CD14-positive monocyte (primary cell): Measurements from ENCODE around the gene KLRB1. TPM values are rescaled to one million over a fixed set of nuclear protein-coding genes. Genes with fewer than 3 reads are reported as not detected.

Experiments
- DNase-seq, 3 donors: peaks; one replicate each; pipeline ENCODE4 v3.0.0-alpha.2; 2011 to 2022
- H2AFZ ChIP-seq: 2 replicates; pipeline ENCODE4 v1.6.0; 2012; ENCODE audit warnings: mild to moderate bottlenecking, low read depth, low read length, inconsistent platforms; ENCODE audit not compliant: insufficient read depth, poor library complexity, severe bottlenecking
- H3K27ac ChIP-seq, 2 donors: 1 replicate in 1 of 2; 2 replicates in 1 of 2; pipeline ENCODE4 v1.5.1; 2012 to 2013; ENCODE audit warnings: low read length in 2 of 2, control low read depth in 1 of 2, inconsistent platforms in 1 of 2, low read depth in 1 of 2, mild to moderate bottlenecking in 1 of 2
- H3K27me3 ChIP-seq, 2 donors: one replicate each; pipeline versions ENCODE4 v1.6.0 to v1.6.1; 2011 to 2013; ENCODE audit warnings: low read length in 2 of 2; ENCODE audit not compliant: control insufficient read depth in 2 of 2, insufficient read depth in 2 of 2
- H3K36me3 ChIP-seq, 2 donors: replicated peaks in 1 of 2; 1 replicate in 1 of 2; 2 replicates in 1 of 2; pipeline versions ENCODE4 v1.5.1 to v1.6.1; 2012 to 2013; ENCODE audit warnings: low read length in 2 of 2, control low read depth in 1 of 2, inconsistent platforms in 1 of 2, mild to moderate bottlenecking in 1 of 2; ENCODE audit not compliant: insufficient read depth in 2 of 2, control insufficient read depth in 1 of 2
- H3K4me1 ChIP-seq, 2 donors: 1 replicate in 1 of 2; 2 replicates in 1 of 2; pipeline versions ENCODE4 v1.5.1 to v1.6.1; 2012 to 2013; ENCODE audit warnings: low read length in 2 of 2, control low read depth in 1 of 2, inconsistent platforms in 1 of 2, mild to moderate bottlenecking in 1 of 2, moderate library complexity in 1 of 2; ENCODE audit not compliant: insufficient read depth in 2 of 2, control insufficient read depth in 1 of 2
- H3K4me2 ChIP-seq: replicated peaks from 2 replicates; pipeline ENCODE3; 2012; ENCODE audit warnings: low read length, moderate library complexity, mild to moderate bottlenecking; ENCODE audit not compliant: poor library complexity, severe bottlenecking; ENCODE audit errors: extremely low read depth
- H3K4me3 ChIP-seq, 3 experiments: fragments of 200-600 bp in 1 of 3; sonication (generic) in 1 of 3; replicated peaks in 1 of 3; 1 replicate in 2 of 3; 2 replicates in 1 of 3; pipeline ENCODE4 v1.5.1; 2011 to 2013; ENCODE audit warnings: low read length in 3 of 3, mild to moderate bottlenecking in 3 of 3, control low read depth in 2 of 3, low read depth in 2 of 3, inconsistent platforms in 1 of 3, moderate library complexity in 1 of 3
- H3K79me2 ChIP-seq: 2 replicates; pipeline ENCODE4 v1.6.0; 2012; ENCODE audit warnings: mild to moderate bottlenecking, control low read depth, inconsistent platforms, low read length, moderate library complexity; ENCODE audit not compliant: insufficient read depth
- H3K9ac ChIP-seq: 2 replicates; pipeline ENCODE4 v1.6.0; 2017; ENCODE audit warnings: low read length, mild to moderate bottlenecking; ENCODE audit not compliant: insufficient read depth, poor library complexity, severe bottlenecking
- H3K9me3 ChIP-seq, 2 donors: replicated peaks in 1 of 2; 1 replicate in 1 of 2; 2 replicates in 1 of 2; pipeline versions ENCODE4 v1.5.1 to v1.6.1; 2012 to 2013; ENCODE audit warnings: low read length in 2 of 2, control low read depth in 1 of 2; ENCODE audit not compliant: control insufficient read depth in 1 of 2, insufficient read depth in 1 of 2
- H4K20me1 ChIP-seq: 2 replicates; pipeline ENCODE4 v1.6.0; 2012; ENCODE audit warnings: mild to moderate bottlenecking, low read length, control low read depth, moderate library complexity; ENCODE audit not compliant: insufficient read depth
- H3K27ac Mint-ChIP-seq, 7 donors: one replicate each; pipeline ENCODE4 v1.8.0; 2020; ENCODE audit warnings: mild to moderate bottlenecking in 7 of 7, mixed read lengths in 7 of 7, moderate library complexity in 6 of 7, inconsistent platforms in 2 of 7
- H3K27me3 Mint-ChIP-seq, 3 donors: one replicate each; pipeline ENCODE4 v1.8.0; 2021 to 2022; ENCODE audit warnings: low read depth in 3 of 3, mild to moderate bottlenecking in 3 of 3, mixed read lengths in 3 of 3, moderate library complexity in 3 of 3, inconsistent platforms in 1 of 3
- H3K36me3 Mint-ChIP-seq, 2 donors: one replicate each; pipeline ENCODE4 v1.8.0; 2020; ENCODE audit warnings: mixed read lengths in 2 of 2, inconsistent platforms in 1 of 2, mild to moderate bottlenecking in 1 of 2
- H3K4me1 Mint-ChIP-seq: one replicate; pipeline ENCODE4 v1.8.0; 2020; ENCODE audit warnings: mild to moderate bottlenecking, mixed read lengths
- H3K4me3 Mint-ChIP-seq, 2 donors: one replicate each; pipeline ENCODE4 v1.8.0; 2020; ENCODE audit warnings: mild to moderate bottlenecking in 2 of 2, mixed read lengths in 2 of 2, moderate library complexity in 1 of 2
- H3K9me3 Mint-ChIP-seq, 7 donors: one replicate each; pipeline ENCODE4 v1.8.0; 2020 to 2022; ENCODE audit warnings: mixed read lengths in 7 of 7, mild to moderate bottlenecking in 6 of 7, moderate library complexity in 6 of 7, inconsistent platforms in 2 of 7
- WGBS: methylation state at CpG from one replicate; pipeline ENCODE4 v1.1.5; 2013; ENCODE audit warnings: missing lambda C conversion rate; ENCODE audit not compliant: insufficient coverage; 5-methylcytosine and 5-hydroxymethylcytosine counted together
- intact Hi-C, 2 donors: fragments of 100-400 bp; cut with micrococcal nuclease; formaldehyde crosslinking; loops; one replicate each; pipeline versions ENCODE4 v1.15.0 to v1.15.1; 2023
- polyA plus RNA-seq, 3 donors: library from polyadenylated mRNA; depleted of rRNA in 1 of 3; unstranded in 2 of 3; stranded (reverse) in 1 of 3; fragments of 300-500 nt in 2 of 3; fragments of >200 nt in 1 of 3; fragmentation: Illumina TruSeq in 2 of 3; gene quantifications; 1 replicate in 2 of 3; 2 replicates in 1 of 3; pipeline ENCODE4 v1.2.3, GENCODE V29; 2012 to 2021
- TF ChIP-seq, protein P1 (sequence below): fragments of 200-600 bp; IDR thresholded peaks from one replicate; pipeline ENCODE4 v1.8.0; 2022; ENCODE audit warnings: antibody characterized with exemption, mild to moderate bottlenecking

Gene KLRB1
- polyA plus RNA-seq, 3 donors, result 0.28 to 0.29 TPM; not detected in 1

DNA sequence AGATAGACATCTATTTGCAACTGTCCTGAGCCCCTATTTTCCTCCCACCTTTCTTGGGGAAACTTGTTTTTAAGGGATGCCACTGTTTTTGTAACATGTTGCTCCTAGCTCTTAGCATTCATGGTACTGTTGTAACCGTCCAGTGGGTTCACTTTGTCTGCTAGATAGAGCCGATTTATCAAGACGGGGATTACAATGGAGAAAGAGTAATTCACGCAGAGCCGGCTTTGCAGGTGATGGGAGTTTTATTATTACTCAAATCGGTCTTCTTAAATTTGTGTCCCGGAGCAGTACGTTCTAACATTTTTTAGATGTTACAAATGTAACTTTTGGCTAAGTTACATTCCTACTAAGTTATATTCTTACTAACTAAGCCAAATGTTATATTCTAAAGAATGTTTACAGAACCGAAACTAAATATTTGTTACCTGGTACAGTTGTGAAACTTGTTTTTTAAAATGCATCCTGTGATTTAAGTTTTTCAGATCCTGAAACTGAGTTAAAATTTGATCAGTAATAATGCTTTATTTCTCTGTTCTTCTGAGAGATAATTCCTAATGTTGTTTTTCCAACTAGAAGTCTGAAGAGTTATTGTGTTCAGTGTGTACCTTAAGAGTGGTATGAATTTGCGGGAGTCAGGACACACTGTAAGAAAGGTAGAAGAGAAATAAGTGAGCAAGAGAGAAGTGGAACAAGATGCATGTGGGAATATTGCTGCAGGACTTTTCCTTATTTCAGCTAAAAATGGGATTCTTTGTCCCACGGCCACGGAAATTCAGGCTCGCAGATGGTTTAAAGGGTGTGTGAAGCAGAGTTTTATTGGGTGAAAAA lies 41.2 kb upstream of the KLRB1 start:
- peak in 1 of 3 donors; percentile 16 for DNase-seq
- intact Hi-C loops, result no loop called here
- Histone ChIP-seq H4K20me1 (no peaks in the 10 kb centered on the region), H3K9me3 (no peaks in the 10 kb centered on the region), H3K9ac (peak overlapping the region; percentile 61), H3K27ac (peak overlapping the region; percentile 81 to 93), H3K36me3 (peaks cover 4 to 9% of the 10 kb centered on the region in 2 donors), H3K4me3 (peak overlapping the region; percentile 51 to 84 (median 75)), H3K79me2 (peaks cover 55% of the 10 kb centered on the region), H3K4me2 (peak overlapping the region; percentile 90), H3K27me3 (no peaks in the 10 kb centered on the region), H2AFZ (peak overlapping the region; percentile 90), H3K4me1 (peaks cover 24 to 59% of the 10 kb centered on the region in 2 donors)
- H3K4me3 Mint-ChIP-seq, result peak overlapping the region; percentile 88 to 89
- H3K27ac Mint-ChIP-seq, result peak overlapping the region; percentile 94 to 98 (median 97)
- TF ChIP-seq, protein P1, sequence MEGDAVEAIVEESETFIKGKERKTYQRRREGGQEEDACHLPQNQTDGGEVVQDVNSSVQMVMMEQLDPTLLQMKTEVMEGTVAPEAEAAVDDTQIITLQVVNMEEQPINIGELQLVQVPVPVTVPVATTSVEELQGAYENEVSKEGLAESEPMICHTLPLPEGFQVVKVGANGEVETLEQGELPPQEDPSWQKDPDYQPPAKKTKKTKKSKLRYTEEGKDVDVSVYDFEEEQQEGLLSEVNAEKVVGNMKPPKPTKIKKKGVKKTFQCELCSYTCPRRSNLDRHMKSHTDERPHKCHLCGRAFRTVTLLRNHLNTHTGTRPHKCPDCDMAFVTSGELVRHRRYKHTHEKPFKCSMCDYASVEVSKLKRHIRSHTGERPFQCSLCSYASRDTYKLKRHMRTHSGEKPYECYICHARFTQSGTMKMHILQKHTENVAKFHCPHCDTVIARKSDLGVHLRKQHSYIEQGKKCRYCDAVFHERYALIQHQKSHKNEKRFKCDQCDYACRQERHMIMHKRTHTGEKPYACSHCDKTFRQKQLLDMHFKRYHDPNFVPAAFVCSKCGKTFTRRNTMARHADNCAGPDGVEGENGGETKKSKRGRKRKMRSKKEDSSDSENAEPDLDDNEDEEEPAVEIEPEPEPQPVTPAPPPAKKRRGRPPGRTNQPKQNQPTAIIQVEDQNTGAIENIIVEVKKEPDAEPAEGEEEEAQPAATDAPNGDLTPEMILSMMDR, result no peak
- peaks cover 2 to 8% (median 5%) of the 10 kb centered on the region in 7 donors for H3K9me3 Mint-ChIP-seq
- no peaks in the 10 kb centered on the region for H3K27me3 Mint-ChIP-seq
- peaks cover 43% of the 10 kb centered on the region for H3K4me1 Mint-ChIP-seq
- H3K36me3 Mint-ChIP-seq, result peaks cover 8 to 16% of the 10 kb centered on the region in 2 donors
- 0% methylated on average over 5 of the region's 13 CpGs for WGBS

DNA sequence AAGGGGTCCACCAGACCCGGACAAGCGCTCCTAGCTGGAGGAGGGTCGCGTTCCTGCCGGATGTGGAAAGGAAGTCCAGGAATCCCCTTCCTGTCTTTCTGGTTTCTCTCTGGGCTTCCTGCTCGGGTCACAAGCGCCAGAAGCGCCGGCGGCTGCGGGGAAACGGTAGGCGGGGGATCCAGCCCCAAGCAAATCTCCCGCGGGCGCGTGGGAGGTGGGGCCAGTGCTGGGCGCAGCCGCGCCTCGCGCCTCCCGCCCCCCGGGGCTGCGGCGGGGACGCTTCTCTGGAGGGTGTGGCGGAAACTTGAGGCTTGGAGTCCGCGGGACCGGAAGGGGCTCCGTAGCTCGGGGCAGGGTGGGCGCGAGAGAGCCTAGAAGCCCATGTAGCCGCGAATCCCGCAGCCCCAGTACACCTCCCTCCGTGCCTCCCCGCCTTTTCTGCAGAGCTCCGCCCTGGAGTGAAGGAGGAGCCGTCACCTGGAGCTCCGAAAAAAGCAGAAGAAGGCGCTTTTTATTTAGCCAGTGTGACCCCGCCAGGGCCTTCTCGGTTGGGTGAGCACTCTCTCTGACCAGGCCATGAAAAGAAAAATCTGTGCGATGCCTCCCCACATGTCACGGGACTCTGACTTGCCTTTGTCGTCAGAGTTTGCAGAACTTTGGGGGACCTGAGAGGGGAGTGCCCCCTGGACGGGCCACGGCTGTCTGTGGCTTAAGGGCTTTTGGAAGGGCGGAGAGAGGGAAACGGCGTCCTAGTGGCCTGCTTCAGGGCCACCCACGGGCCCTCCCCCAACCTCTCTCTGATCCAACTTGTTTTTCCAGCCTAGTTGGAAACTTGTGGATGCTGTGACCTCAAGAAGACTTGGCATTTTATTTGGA lies 40.3 kb upstream of the KLRB1 start:
- Mint-ChIP-seq H3K27me3 (no peaks in the 10 kb centered on the region), H3K4me3 (peak overlapping the region; percentile 88 to 89), H3K4me1 (peaks cover 40% of the 10 kb centered on the region), H3K36me3 (peaks cover 6 to 8% of the 10 kb centered on the region in 2 donors), H3K9me3 (peaks cover 3 to 8% (median 5%) of the 10 kb centered on the region in 7 donors), H3K27ac (peak overlapping the region; percentile 94 to 98 (median 97))
- Histone ChIP-seq H2AFZ (peak overlapping the region; percentile 90), H3K27me3 (no peaks in the 10 kb centered on the region), H3K79me2 (peaks cover 47% of the 10 kb centered on the region), H4K20me1 (no peaks in the 10 kb centered on the region), H3K9ac (peak overlapping the region; percentile 61), H3K9me3 (no peaks in the 10 kb centered on the region), H3K27ac (peak overlapping the region; percentile 81 to 93), H3K4me2 (peak overlapping the region; percentile 90), H3K4me3 (peak overlapping the region; percentile 51 to 84 (median 75)), H3K4me1 (peaks cover 24 to 52% of the 10 kb centered on the region in 2 donors), H3K36me3 (peaks cover 0 to under 1% of the 10 kb centered on the region in 2 donors)
- under 1% methylated on average over 35 of the region's 55 CpGs for WGBS
- TF ChIP-seq, protein P1, result no peak
- peak; percentile 61 to 84 (median 71) for DNase-seq
- intact Hi-C loops, result no loop called here
